Peyer's patch (tissue), 4 donors: ENCODE data around the gene SULT1C4.
"Not testable (repeated sequence)": the region's sequence is repeated elsewhere in the genome, so short reads cannot be mapped to it uniquely, and the experiment has no call there.

Source experiments
- CTCF ChIP-seq, 6 experiments: fragments of 450-650 bp in 4 of 6; fragments of 200-600 bp in 2 of 6; sonication (generic) in 1 of 6; IDR thresholded peaks; one replicate each; pipeline ENCODE4 v1.5.1; 2017 to 2019; ENCODE audit warnings: antibody characterized with exemption in 6 of 6, mild to moderate bottlenecking in 3 of 6, moderate library complexity in 1 of 6
- POLR2A ChIP-seq, 2 donors: fragments of 450-650 bp; IDR thresholded peaks; one replicate each; pipeline ENCODE4 v1.5.1; 2017; ENCODE audit warnings: antibody characterized with exemption in 2 of 2, mild to moderate bottlenecking in 2 of 2, moderate library complexity in 2 of 2

DNA sequence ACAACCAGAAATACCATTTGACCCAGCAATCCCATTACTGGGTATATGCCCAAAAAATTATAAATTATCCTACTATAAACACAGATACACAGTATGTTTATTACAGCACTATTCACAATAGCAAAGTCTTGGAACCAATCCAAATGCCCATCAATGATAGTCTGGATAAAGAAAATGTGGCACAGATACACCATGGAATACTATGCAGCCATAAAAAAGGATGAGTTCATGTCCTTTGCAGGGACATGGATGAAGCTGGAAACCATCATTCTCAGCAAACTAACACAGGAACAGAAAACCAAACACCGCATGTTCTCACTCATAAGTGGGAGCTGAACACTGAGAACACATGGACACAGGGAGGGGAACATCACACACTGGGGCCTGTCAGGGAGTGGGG is 57.8 kb downstream of the SULT1C4 start:
- TF ChIP-seq POLR2A, CTCF (IDR thresholded peaks at IDR 0.05): not testable (repeated sequence)
